NB4 (cell line): ENCODE results near the gene GH2.
"Not testable (repeated sequence)": the region's sequence is repeated elsewhere in the genome, so short reads cannot be mapped to it uniquely, and the experiment has no call there.

Experiments used
- MYC ChIP-seq: IDR thresholded peaks from 2 replicates; pipeline ENCODE4 v1.6.1; 2011; ENCODE audit warnings: low read depth, low read length
- POLR2A ChIP-seq: IDR thresholded peaks from 2 replicates; pipeline ENCODE4 v1.6.1; 2011; ENCODE audit warnings: mild to moderate bottlenecking; ENCODE audit not compliant: insufficient read length; ENCODE audit errors: extremely low read depth
- TF ChIP-seq, protein P1 (sequence below): IDR thresholded peaks from one replicate; pipeline ENCODE4 v1.5.1; 2012; ENCODE audit warnings: low read depth, low read length
- TF ChIP-seq, protein P2 (sequence below): IDR thresholded peaks from 2 replicates; pipeline ENCODE4 v1.6.1; 2011; ENCODE audit warnings: low read depth, low read length

DNA sequence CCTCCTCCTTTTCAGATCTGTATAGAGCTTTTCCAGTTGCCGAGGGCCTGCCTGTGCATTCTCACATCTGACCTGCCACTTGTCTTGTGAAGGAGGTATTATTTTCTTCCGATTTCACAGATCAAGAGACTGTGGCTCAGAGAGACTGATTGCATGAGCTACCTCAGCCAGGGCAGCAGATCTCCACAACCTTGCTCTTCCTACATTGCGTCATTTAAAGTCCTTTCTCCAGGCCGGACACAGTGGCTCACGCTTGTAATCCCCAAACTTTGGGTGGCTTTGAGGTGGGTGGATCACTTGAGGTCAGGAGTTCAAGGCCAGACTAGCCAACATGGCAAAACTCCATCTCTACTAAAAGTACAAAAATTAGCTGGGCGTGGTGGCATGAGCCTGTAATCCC is 38.3 kb upstream of the GH2 start:
- TF ChIP-seq POLR2A, MYC: not testable (repeated sequence)
- TF ChIP-seq, protein P1, sequence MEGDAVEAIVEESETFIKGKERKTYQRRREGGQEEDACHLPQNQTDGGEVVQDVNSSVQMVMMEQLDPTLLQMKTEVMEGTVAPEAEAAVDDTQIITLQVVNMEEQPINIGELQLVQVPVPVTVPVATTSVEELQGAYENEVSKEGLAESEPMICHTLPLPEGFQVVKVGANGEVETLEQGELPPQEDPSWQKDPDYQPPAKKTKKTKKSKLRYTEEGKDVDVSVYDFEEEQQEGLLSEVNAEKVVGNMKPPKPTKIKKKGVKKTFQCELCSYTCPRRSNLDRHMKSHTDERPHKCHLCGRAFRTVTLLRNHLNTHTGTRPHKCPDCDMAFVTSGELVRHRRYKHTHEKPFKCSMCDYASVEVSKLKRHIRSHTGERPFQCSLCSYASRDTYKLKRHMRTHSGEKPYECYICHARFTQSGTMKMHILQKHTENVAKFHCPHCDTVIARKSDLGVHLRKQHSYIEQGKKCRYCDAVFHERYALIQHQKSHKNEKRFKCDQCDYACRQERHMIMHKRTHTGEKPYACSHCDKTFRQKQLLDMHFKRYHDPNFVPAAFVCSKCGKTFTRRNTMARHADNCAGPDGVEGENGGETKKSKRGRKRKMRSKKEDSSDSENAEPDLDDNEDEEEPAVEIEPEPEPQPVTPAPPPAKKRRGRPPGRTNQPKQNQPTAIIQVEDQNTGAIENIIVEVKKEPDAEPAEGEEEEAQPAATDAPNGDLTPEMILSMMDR: not testable (repeated sequence)
- TF ChIP-seq, protein P2, sequence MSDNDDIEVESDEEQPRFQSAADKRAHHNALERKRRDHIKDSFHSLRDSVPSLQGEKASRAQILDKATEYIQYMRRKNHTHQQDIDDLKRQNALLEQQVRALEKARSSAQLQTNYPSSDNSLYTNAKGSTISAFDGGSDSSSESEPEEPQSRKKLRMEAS: not testable (repeated sequence)
